ENCODE measurements around the gene CCDC7. TPM values are rescaled to one million over a fixed set of nuclear protein-coding genes. Genes with fewer than 3 reads are reported as not detected.

The CCDC7 gene
- total RNA-seq, 1 donor from 2014 or later = 2.3 TPM

- H3K27ac ChIP-seq (ENCODE audit: low read depth, low read length) = no peak overlapping the region
- DNase-seq (ENCODE audit: low read depth) = no peak
- H3K9me3 ChIP-seq (ENCODE audit: insufficient read depth, low read depth, low read length) = no peaks in the 10 kb centered on the region
- H3K36me3 ChIP-seq (ENCODE audit: insufficient read depth, low read length) = no peaks in the 10 kb centered on the region
- H3K4me3 Mint-ChIP-seq (ENCODE audit: unreplicated experiment) = no peak overlapping the region
- H3K36me3 Mint-ChIP-seq (ENCODE audit: low read depth, unreplicated experiment) = no peaks in the 10 kb centered on the region
- no peaks in the 10 kb centered on the region for H3K4me1 Mint-ChIP-seq (ENCODE audit: low read depth, unreplicated experiment)
- no peaks in the 10 kb centered on the region for H3K9me3 Mint-ChIP-seq (ENCODE audit: unreplicated experiment)
- FAIRE-seq = no peak
- no peak overlapping the region for H3K4me3 ChIP-seq (ENCODE audit: insufficient read depth, low read depth, low read length)
- H3K79me2 ChIP-seq (ENCODE audit: insufficient read depth, low read length) = no peaks in the 10 kb centered on the region
- no peak overlapping the region for H3K27ac Mint-ChIP-seq (ENCODE audit: unreplicated experiment)
- no peak overlapping the region for H3K4me2 ChIP-seq (ENCODE audit: low read length)
- no peaks in the 10 kb centered on the region for H3K27me3 Mint-ChIP-seq (ENCODE audit: low read depth, unreplicated experiment)
- H3K4me1 ChIP-seq (ENCODE audit: insufficient read depth, low read length) = no peaks in the 10 kb centered on the region
- H3K27me3 ChIP-seq (ENCODE audit: insufficient read depth, low read length) = no peaks in the 10 kb centered on the region
- no peaks in the 10 kb centered on the region for H4K20me1 ChIP-seq (ENCODE audit: insufficient read depth, low read length)
- TF ChIP-seq EZH2 (IDR thresholded peaks at IDR 0.05; ENCODE audit: insufficient read depth, low read length) = no peak
- TF ChIP-seq CTCF (IDR thresholded peaks at IDR 0.05; ENCODE audit: insufficient read depth, low read depth, low read length) = no peak
- no peak overlapping the region for H2AFZ ChIP-seq (ENCODE audit: low read depth, low read length)
- no peak overlapping the region for H3K9ac ChIP-seq (ENCODE audit: low read length)
Measured at GRCh38 chr10:32865170-32865569, 419.2 kb downstream of the CCDC7 start.

- no peaks in the 10 kb centered on the region for H3K36me3 Mint-ChIP-seq (ENCODE audit: low read depth, unreplicated experiment)
- TF ChIP-seq EZH2 (IDR thresholded peaks at IDR 0.05; ENCODE audit: insufficient read depth, low read length) = no peak
- TF ChIP-seq CTCF (IDR thresholded peaks at IDR 0.05; ENCODE audit: insufficient read depth, low read depth, low read length) = no peak
- no peak overlapping the region for H3K4me3 Mint-ChIP-seq (ENCODE audit: unreplicated experiment)
- H3K4me2 ChIP-seq (ENCODE audit: low read length) = no peak overlapping the region
- FAIRE-seq = no peak
- H3K4me1 ChIP-seq (ENCODE audit: insufficient read depth, low read length) = no peaks in the 10 kb centered on the region
- DNase-seq (ENCODE audit: low read depth) = no peak
- no peaks in the 10 kb centered on the region for H3K27me3 ChIP-seq (ENCODE audit: insufficient read depth, low read length)
- no peak overlapping the region for H2AFZ ChIP-seq (ENCODE audit: low read depth, low read length)
- H3K4me1 Mint-ChIP-seq (ENCODE audit: low read depth, unreplicated experiment) = peaks cover 3% of the 10 kb centered on the region
- no peaks in the 10 kb centered on the region for H4K20me1 ChIP-seq (ENCODE audit: insufficient read depth, low read length)
- H3K27ac ChIP-seq (ENCODE audit: low read depth, low read length) = no peak overlapping the region
- no peaks in the 10 kb centered on the region for H3K79me2 ChIP-seq (ENCODE audit: insufficient read depth, low read length)
- peaks cover 3% of the 10 kb centered on the region for H3K9me3 Mint-ChIP-seq (ENCODE audit: unreplicated experiment)
- no peak overlapping the region for H3K27ac Mint-ChIP-seq (ENCODE audit: unreplicated experiment)
- H3K9me3 ChIP-seq (ENCODE audit: insufficient read depth, low read depth, low read length) = no peaks in the 10 kb centered on the region
- H3K27me3 Mint-ChIP-seq (ENCODE audit: low read depth, unreplicated experiment) = no peaks in the 10 kb centered on the region
- H3K4me3 ChIP-seq (ENCODE audit: insufficient read depth, low read depth, low read length) = no peak overlapping the region
- H3K36me3 ChIP-seq (ENCODE audit: insufficient read depth, low read length) = no peaks in the 10 kb centered on the region
- no peak overlapping the region for H3K9ac ChIP-seq (ENCODE audit: low read length)
Measured at GRCh38 chr10:32877915-32878314, 432.0 kb downstream of the CCDC7 start.

GRCh38 chr10:32878646-32879045 lies 432.7 kb downstream of the CCDC7 start:
- Mint-ChIP-seq H3K9me3 (ENCODE audit: unreplicated experiment) (no peaks in the 10 kb centered on the region), H3K36me3 (ENCODE audit: low read depth, unreplicated experiment) (no peaks in the 10 kb centered on the region), H3K4me1 (ENCODE audit: low read depth, unreplicated experiment) (peaks cover 3% of the 10 kb centered on the region), H3K27me3 (ENCODE audit: low read depth, unreplicated experiment) (no peaks in the 10 kb centered on the region), H3K4me3 (ENCODE audit: unreplicated experiment) (no peak overlapping the region), H3K27ac (ENCODE audit: unreplicated experiment) (no peak overlapping the region)
- Histone ChIP-seq H3K79me2 (ENCODE audit: insufficient read depth, low read length) (no peaks in the 10 kb centered on the region), H3K4me1 (ENCODE audit: insufficient read depth, low read length) (no peaks in the 10 kb centered on the region), H3K9me3 (ENCODE audit: insufficient read depth, low read depth, low read length) (no peaks in the 10 kb centered on the region), H3K9ac (ENCODE audit: low read length) (no peak overlapping the region), H3K27ac (ENCODE audit: low read depth, low read length) (no peak overlapping the region), H3K27me3 (ENCODE audit: insufficient read depth, low read length) (no peaks in the 10 kb centered on the region), H3K4me3 (ENCODE audit: insufficient read depth, low read depth, low read length) (no peak overlapping the region), H2AFZ (ENCODE audit: low read depth, low read length) (no peak overlapping the region), H3K4me2 (ENCODE audit: low read length) (no peak overlapping the region), H3K36me3 (ENCODE audit: insufficient read depth, low read length) (no peaks in the 10 kb centered on the region), H4K20me1 (ENCODE audit: insufficient read depth, low read length) (no peaks in the 10 kb centered on the region)
- TF ChIP-seq CTCF (IDR thresholded peaks at IDR 0.05; ENCODE audit: insufficient read depth, low read depth, low read length) = no peak
- TF ChIP-seq EZH2 (IDR thresholded peaks at IDR 0.05; ENCODE audit: insufficient read depth, low read length) = no peak
- DNase-seq (ENCODE audit: low read depth) (no peak), FAIRE-seq (no peak)
